D721Med (cell line): ENCODE measurements around the gene STN1.

Source experiments
- DNase-seq: peaks from one replicate; pipeline ENCODE4 v3.0.0; 2011; ENCODE audit warnings: low spot score; ENCODE audit not compliant: insufficient read length
- FAIRE-seq: peaks from 2 replicates; lab custom pipeline; 2011; peaks lifted over from hg19 to GRCh38; lab: Jason Lieb, UNC
- TF ChIP-seq, protein P1 (sequence below): IDR thresholded peaks from 2 replicates; pipeline ENCODE4 v1.5.1; 2012; ENCODE audit warnings: mild to moderate bottlenecking, control low read depth; ENCODE audit not compliant: insufficient read depth; ENCODE audit errors: missing control alignments

The STN1 gene

DNA sequence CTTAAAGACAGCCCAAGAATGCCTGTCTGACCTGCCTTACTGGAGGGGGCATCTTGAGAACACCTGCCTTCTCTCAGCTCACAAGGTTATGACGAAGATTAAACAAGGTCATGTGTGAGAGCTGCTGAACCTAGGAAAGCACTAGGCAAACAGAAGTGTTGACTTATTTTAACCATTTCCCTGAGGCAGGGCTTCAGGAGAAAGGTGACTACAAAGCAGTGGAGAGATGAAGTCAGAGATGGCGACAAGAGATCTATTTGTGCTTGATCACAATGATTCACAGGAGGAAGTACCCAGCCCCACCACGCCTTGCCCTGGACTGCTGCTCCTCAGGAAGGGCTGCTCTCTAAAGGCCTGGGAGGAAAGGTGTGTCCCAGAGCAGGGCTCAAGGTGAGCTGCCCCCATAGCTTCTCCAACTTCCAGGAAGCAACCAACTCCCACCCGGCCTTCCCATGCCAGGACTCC, 27.8 kb downstream of the STN1 start:
- no peak for FAIRE-seq
- TF ChIP-seq, protein P1, sequence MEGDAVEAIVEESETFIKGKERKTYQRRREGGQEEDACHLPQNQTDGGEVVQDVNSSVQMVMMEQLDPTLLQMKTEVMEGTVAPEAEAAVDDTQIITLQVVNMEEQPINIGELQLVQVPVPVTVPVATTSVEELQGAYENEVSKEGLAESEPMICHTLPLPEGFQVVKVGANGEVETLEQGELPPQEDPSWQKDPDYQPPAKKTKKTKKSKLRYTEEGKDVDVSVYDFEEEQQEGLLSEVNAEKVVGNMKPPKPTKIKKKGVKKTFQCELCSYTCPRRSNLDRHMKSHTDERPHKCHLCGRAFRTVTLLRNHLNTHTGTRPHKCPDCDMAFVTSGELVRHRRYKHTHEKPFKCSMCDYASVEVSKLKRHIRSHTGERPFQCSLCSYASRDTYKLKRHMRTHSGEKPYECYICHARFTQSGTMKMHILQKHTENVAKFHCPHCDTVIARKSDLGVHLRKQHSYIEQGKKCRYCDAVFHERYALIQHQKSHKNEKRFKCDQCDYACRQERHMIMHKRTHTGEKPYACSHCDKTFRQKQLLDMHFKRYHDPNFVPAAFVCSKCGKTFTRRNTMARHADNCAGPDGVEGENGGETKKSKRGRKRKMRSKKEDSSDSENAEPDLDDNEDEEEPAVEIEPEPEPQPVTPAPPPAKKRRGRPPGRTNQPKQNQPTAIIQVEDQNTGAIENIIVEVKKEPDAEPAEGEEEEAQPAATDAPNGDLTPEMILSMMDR = no peak
- no peak for DNase-seq

DNA sequence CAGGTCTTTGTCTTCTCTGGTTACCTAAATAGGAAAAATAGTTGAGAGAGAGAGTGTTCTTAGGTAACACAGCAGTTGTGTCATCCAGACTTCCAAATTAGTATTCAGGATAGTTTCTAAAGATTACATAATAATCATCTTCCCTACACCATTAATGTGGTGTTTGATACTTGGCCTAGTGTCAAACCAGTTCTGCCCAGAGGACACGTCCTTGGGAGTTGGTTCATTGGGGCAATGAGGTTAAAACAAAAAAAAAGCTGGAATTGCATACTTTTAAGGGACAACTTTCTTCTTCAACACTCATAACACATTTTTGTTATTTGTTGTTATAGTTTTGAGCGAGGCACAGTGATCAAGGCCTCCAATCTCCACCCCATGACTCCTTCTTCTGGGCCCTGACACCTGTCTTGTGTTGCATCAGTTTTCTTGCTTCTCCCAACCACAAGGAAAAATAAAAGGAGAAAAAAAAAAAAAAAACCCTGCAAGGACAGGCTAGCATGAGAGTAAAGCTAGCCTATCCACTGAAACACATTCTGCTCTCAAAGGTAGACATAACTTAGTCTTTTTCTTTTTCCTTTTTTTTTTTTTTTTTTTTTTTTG, 28.8 kb downstream of the STN1 start:
- TF ChIP-seq, protein P1 = no peak
- FAIRE-seq = no peak
- DNase-seq = no peak

DNA sequence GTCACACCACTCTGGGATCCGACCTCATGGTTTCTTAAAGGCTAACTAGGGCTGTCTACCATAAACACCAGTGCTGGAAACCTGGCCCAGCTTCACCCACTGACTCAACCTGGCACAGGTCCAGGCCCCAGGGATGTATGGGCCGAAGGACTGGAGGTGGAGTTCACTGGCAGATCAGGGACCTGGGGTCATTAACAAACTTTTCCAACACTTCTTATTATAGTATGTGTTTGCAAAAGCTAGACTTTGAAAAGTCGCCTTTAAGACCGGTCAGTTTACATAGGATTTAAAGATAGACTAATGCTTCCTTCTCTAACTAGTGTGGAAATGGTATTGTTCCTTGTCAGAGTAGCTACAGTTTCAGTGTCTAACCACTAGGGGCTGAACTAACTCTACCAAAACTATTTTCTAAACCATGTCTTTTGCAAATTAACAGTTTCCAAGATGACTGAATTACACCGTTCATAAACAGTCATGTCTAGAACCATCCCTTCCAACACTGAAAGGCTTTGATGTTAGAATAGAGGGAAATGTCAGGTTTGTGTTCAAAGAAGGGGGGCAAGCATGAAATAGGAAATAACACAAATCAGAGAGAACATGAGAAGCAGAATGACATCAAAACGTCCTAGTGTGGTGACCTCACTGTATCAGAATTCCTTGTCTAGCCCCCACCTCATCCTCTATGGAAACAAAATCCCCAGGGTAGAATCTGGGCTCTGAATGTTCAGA, 29.7 kb downstream of the STN1 start:
- FAIRE-seq = no peak
- peak; percentile 41 for DNase-seq
- TF ChIP-seq, protein P1 = peak; percentile 84

DNA sequence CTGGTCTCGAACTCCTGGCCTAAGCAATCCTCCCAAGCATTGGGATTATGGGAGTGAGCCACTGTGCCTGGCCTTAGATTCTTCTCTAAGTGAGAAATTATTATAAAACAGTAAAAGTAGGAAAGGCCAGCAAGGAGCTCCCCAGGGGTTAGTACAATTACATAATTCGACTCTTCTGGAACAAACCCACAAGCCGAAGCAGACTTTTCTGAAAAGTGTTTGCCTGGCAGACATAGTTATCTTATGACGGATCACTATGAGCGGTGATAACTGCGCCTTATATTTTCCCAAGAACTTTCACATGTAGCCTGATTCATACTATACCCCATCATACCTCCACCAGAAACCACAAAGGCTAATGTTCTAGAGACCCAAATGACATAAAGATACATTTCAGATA, 32.4 kb downstream of the STN1 start:
- DNase-seq = no peak
- TF ChIP-seq, protein P1 = no peak
- FAIRE-seq = no peak

DNA sequence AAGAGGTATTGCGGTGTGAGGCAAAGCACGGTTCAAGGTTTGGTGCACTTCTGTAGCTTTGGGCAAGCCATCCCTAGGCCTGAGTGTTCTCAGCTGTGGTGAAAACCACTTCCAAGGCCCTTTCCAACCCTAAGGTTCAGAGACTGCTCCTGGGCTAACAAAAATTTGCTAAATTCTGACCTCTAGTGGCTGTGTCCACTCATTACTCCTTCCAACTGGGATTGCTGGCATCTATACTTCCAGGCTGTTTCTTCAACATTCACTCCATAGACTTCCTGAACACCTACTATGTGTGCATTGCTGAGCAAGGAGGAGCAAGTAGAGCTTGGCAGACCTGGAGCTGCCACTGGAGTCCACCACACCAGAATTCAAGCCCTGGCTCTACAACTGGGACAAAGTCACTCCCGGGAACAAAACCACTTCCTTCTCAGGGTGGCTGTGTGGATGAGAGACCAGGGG, 33.3 kb downstream of the STN1 start:
- FAIRE-seq (no peak), DNase-seq (peak; percentile 57)
- TF ChIP-seq, protein P1 = peak; percentile 89

DNA sequence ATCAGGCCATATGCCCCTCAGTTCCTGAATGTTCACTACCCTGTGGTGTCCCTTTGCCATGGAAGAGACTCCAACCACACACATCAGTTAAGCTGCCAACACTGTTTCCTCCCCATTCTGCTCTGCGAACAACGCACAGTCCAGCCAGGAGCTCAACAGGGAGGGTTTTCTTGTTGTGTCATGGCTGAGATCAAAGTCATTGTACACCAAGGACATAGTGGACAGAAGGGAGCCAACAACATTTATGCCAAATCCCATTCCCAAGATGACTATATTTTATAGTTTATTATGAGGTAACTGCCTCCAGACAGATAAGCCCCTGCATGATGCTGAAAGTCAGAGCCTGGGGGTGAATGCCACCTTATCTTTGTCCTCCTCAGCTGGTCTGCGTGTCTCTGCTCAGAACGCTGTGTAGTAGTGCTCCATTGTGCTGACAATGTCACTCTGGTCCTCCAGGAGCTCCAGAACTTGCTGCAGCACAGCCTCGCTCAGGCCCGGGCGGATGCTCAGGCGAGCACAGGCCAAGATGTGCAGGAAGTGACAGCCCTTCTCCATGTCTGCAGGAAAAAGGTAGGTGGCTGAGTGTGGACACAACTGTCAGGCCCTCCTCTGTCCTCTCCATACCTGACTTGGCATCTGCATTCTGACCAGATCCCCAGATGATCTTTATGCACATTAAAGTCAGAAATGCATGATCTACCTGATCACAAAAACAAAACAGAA, 35.5 kb downstream of the STN1 start:
- DNase-seq = no peak
- TF ChIP-seq, protein P1 = no peak
- FAIRE-seq = no peak
